ENCODE results near the gene RFWD3.

GRCh38 chr16:74578433-74578832, 88.2 kb downstream of the RFWD3 start:
- TF ChIP-seq CTCF (IDR thresholded peaks at IDR 0.05 in 8 of 11, conservative IDR thresholded peaks at IDR 0.05 in 3 of 11) (no peak), POLR2A (IDR thresholded peaks at IDR 0.05) (no peak), POLR2AphosphoS5 (IDR thresholded peaks at IDR 0.05) (no peak)
